Retinal pigment epithelial cell (primary cell): Measurements from ENCODE around the gene GUCY1A2.
A peak's percentile ranks its signal among the peaks of the same experiment; 100 is the strongest.
"Not testable (repeated sequence)": the region's sequence is repeated elsewhere in the genome, so short reads cannot be mapped to it uniquely, and the experiment has no call there.

ENCODE experiments used
- DNase-seq: peaks from one replicate; pipeline ENCODE4 v3.0.0-alpha.2; 2010; ENCODE audit warnings: low read depth
- H3K4me3 ChIP-seq: 2 replicates; pipeline ENCODE4 v1.5.1; 2011; ENCODE audit warnings: mild to moderate bottlenecking, low read length, control low read depth, moderate library complexity
- TF ChIP-seq, protein P1 (sequence below): conservative IDR thresholded peaks from 2 replicates; pipeline ENCODE4 v1.5.1; 2011; ENCODE audit warnings: low read depth, low read length, control low read depth, inconsistent platforms

GUCY1A2 gene, protein sequence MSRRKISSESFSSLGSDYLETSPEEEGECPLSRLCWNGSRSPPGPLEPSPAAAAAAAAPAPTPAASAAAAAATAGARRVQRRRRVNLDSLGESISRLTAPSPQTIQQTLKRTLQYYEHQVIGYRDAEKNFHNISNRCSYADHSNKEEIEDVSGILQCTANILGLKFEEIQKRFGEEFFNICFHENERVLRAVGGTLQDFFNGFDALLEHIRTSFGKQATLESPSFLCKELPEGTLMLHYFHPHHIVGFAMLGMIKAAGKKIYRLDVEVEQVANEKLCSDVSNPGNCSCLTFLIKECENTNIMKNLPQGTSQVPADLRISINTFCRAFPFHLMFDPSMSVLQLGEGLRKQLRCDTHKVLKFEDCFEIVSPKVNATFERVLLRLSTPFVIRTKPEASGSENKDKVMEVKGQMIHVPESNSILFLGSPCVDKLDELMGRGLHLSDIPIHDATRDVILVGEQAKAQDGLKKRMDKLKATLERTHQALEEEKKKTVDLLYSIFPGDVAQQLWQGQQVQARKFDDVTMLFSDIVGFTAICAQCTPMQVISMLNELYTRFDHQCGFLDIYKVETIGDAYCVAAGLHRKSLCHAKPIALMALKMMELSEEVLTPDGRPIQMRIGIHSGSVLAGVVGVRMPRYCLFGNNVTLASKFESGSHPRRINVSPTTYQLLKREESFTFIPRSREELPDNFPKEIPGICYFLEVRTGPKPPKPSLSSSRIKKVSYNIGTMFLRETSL

DNA sequence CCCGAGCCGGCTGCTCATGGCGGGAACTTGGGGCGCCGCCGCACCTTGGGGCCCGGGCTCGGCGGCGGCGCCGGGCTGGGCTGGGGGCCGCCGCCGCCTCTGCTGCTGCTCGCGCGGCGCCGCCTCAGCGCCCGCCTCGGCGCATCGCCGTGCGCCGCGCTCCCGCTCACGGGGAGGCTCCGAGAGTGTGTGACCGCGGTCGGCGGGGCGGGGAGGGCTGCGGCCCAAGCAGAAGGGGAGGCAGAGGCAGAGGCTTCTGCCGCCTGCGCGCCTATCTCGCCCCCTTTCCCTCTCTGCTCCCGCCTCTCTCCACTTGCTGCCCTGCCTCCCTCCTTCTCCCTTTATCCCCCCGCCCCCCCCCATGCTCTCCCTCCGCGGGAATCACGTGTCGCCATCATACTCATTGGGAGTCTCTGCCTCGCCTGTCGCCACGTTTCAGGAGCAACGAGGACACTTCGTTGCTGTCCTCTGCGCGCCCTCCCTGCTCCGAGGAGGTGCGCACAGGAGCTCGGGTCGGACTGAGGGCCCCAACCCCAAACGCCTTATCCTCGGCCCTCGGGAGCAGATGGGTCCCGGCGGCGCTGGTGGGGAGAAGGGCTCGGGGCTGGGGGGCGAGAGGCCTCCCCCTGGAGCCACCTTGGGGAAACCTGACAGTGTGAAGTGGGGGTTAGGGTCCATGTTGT is at the start of gene GUCY1A2:
Gene GUCY1A2 (minus strand): TSS at position 258 of the 683 bp plus-strand sequence. CDS start 421 bp downstream, outside the sequence.
- no peak for DNase-seq
- H3K4me3 ChIP-seq, result peak within 1 kb of the TSS; percentile 59
- TF ChIP-seq, protein P1, sequence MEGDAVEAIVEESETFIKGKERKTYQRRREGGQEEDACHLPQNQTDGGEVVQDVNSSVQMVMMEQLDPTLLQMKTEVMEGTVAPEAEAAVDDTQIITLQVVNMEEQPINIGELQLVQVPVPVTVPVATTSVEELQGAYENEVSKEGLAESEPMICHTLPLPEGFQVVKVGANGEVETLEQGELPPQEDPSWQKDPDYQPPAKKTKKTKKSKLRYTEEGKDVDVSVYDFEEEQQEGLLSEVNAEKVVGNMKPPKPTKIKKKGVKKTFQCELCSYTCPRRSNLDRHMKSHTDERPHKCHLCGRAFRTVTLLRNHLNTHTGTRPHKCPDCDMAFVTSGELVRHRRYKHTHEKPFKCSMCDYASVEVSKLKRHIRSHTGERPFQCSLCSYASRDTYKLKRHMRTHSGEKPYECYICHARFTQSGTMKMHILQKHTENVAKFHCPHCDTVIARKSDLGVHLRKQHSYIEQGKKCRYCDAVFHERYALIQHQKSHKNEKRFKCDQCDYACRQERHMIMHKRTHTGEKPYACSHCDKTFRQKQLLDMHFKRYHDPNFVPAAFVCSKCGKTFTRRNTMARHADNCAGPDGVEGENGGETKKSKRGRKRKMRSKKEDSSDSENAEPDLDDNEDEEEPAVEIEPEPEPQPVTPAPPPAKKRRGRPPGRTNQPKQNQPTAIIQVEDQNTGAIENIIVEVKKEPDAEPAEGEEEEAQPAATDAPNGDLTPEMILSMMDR, result no peak

DNA sequence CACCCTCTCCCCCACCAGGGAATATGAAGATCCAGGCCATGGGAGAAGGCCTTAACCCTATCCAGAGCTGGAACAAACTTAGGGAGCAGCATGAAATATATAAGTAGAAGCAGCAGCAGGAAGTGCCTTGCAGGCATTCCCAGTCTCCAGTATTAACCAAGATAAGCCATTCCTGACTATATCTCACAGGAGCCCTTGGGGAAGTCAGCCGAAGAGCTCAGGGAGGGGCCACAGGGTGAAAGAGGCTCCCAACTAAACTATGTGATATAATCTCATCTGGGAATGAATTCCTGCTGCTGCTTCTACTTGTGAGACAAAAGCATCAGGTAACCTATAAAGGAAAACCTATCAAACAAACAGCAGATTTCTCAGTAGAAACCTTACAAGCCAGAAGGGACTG is 36.1 kb upstream of the GUCY1A2 start:
- DNase-seq, result no peak
- H3K4me3 ChIP-seq, result no peak overlapping the region
- TF ChIP-seq, protein P1, result no peak

GRCh38 chr11:107051332-107051731 is 33.1 kb upstream of the GUCY1A2 start:
- not testable (repeated sequence) for DNase-seq, H3K4me3 ChIP-seq

GRCh38 chr11:107050899-107051298 is 32.6 kb upstream of the GUCY1A2 start:
- DNase-seq, H3K4me3 ChIP-seq: not testable (repeated sequence)

- TF ChIP-seq, protein P1, result no peak
- DNase-seq, result no peak
Measured at GRCh38 chr11:107050121-107050520, 31.8 kb upstream of the GUCY1A2 start.

GRCh38 chr11:107044503-107044902 is 26.2 kb upstream of the GUCY1A2 start:
- TF ChIP-seq, protein P1, result no peak
- no peak overlapping the region for H3K4me3 ChIP-seq
- no peak for DNase-seq

More at GRCh38 chr11:107050121-107050520, 31.8 kb upstream of the GUCY1A2 start:
- H3K4me3 ChIP-seq, result no peak overlapping the region

GRCh38 chr11:107043242-107044006 is 25.1 kb upstream of the GUCY1A2 start:
- H3K4me3 ChIP-seq, result no peak overlapping the region
- peak; percentile 96 for DNase-seq
- TF ChIP-seq, protein P1, result no peak
